ENCODE measurements around the gene DGUOK.

DGUOK gene

GRCh38 chr2:73891276-73891901, 35.3 kb upstream of the DGUOK start:
- Histone ChIP-seq H3K9ac (ENCODE audit: low read length in 2 of 2) (peak overlapping the region; percentile 51 to 99), H3K27me3 (ENCODE audit: control insufficient read depth in 1 of 2, insufficient read depth in 2 of 2, low read length in 2 of 2) (no peaks in the 10 kb centered on the region), H3K27ac (ENCODE audit: low read length) (peak overlapping the region; percentile 100), H3K4me3 (ENCODE audit: low read length in 2 of 2) (peak overlapping the region in 1 of 2 donors; percentile 44), H3K9me3 (ENCODE audit: control insufficient read depth in 2 of 2, low read length in 2 of 2) (no peaks in the 10 kb centered on the region), H3K36me3 (ENCODE audit: control insufficient read depth in 2 of 2, insufficient read depth in 2 of 2, low read length in 2 of 2) (peaks cover 16 to 32% of the 10 kb centered on the region in 2 donors), H3K4me1 (ENCODE audit: control insufficient read depth, insufficient read depth, low read length) (peaks cover 33% of the 10 kb centered on the region)

DNA sequence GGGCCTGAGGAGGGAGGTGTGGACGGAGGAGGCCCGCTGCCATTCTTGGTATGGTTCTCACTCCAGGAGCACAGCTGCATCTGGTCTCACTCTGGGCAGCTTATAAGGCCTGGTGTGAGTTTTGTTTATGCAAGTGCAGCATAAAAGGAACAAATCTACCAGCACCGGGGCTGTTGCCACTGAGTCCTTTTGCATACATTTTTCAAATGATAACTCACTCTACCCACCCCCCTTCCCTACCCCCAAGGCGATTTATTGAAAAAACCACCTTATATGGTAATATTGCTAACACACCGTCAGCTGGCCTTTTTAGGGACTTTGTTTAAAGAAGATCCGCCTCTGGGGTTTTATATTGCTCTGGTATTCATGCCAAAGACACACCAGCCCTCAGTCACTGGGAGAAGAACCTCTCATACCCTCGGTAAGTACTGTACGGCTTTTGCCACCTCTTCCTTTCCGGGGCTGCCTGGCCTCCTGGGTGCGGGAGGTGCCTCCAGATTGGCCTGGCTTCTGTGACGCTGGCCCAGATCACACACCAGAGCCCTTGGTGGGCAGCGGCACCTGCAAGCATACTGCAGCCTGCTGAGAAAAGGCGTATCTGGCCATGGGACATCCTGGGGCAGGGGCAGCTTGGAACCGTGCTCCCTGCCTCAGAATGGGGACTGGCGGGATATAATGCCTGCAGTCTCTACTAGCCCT, 33.9 kb upstream of the DGUOK start, which contains the start of gene ACTG2:
Gene ACTG2 (plus strand): TSS at position 378 of the 699 bp plus-strand sequence. CDS start 8,304 bp downstream, outside the sequence.
- Histone ChIP-seq H3K36me3 (ENCODE audit: control insufficient read depth in 2 of 2, insufficient read depth in 2 of 2, low read length in 2 of 2) (peaks cover 27 to 46% of the 10 kb centered on the region in 2 donors), H3K9ac (ENCODE audit: low read length in 2 of 2) (peak within 1 kb of the TSS; percentile 99 to 100), H3K27me3 (ENCODE audit: control insufficient read depth in 1 of 2, insufficient read depth in 2 of 2, low read length in 2 of 2) (no peaks in the 10 kb centered on the region), H3K4me3 (ENCODE audit: low read length in 2 of 2) (peak within 1 kb of the TSS; percentile 90 to 97), H3K9me3 (ENCODE audit: control insufficient read depth in 2 of 2, low read length in 2 of 2) (no peaks in the 10 kb centered on the region), H3K27ac (ENCODE audit: low read length) (peak within 1 kb of the TSS; percentile 100), H3K4me1 (ENCODE audit: control insufficient read depth, insufficient read depth, low read length) (peaks cover 34% of the 10 kb centered on the region)

DNA sequence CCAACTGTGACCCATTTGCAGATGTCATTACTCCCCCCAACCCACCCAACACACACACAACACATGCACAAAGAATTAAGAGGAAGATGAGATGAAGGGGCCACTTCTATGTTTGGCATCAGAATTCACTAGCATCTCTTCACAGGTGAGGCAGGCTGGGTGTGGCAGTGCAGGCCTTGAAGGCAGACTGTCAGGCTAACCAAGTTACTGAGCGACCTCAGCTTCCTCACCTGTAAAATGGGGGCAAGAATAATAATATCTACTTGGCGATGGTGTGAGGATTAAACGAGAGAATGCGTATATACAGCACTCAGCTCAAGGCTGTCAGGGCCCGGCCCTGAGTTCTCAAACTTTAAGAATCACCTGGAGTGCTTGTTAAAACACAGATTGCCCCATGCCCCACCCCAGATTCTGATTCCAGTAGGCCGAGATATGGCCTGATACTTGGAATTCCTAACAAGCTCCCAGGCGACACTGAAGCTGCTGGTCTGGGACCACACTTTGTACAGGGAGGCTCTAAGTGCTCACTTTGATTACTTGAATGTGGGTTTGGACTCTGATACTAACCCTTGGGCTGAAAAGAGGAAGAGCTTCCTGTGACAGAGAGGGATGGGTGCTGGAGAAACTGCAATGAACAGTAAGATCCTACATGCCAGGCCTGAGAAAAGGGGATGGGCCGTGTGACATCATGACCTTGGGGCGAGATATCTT, 32.8 kb upstream of the DGUOK start:
- no peaks in the 10 kb centered on the region for H3K9me3 ChIP-seq (ENCODE audit: control insufficient read depth in 2 of 2, low read length in 2 of 2)
- H3K27ac ChIP-seq (ENCODE audit: low read length): peak overlapping the region; percentile 100
- peak overlapping the region; percentile 99 to 100 for H3K9ac ChIP-seq (ENCODE audit: low read length in 2 of 2)
- H3K36me3 ChIP-seq (ENCODE audit: control insufficient read depth in 2 of 2, insufficient read depth in 2 of 2, low read length in 2 of 2): peaks cover 32 to 51% of the 10 kb centered on the region in 2 donors
- H3K4me1 ChIP-seq (ENCODE audit: control insufficient read depth, insufficient read depth, low read length): peaks cover 32% of the 10 kb centered on the region
- H3K27me3 ChIP-seq (ENCODE audit: control insufficient read depth in 1 of 2, insufficient read depth in 2 of 2, low read length in 2 of 2): no peaks in the 10 kb centered on the region
- peak overlapping the region; percentile 90 to 97 for H3K4me3 ChIP-seq (ENCODE audit: low read length in 2 of 2)

DNA sequence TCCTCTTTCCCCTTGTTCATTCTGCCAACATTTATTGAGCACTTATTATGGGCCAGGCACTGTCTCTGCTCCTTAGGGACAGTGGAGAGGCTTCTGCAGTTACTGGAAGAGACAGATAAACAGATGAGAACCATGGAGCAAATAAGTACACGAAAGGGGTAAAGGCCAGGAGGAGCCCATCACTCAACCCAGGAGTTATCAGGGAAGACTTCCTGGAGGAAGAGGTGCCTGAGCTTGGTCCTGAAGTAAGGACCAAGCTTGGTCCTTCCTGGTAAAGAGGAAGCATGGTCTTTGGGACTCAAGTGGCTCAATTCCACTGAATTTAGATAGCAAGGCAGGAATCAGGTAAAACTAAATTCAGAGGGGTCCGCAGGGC, 32.2 kb upstream of the DGUOK start:
- Histone ChIP-seq H3K4me1 (ENCODE audit: control insufficient read depth, insufficient read depth, low read length) (peaks cover 32% of the 10 kb centered on the region), H3K27me3 (ENCODE audit: control insufficient read depth in 1 of 2, insufficient read depth in 2 of 2, low read length in 2 of 2) (no peaks in the 10 kb centered on the region), H3K36me3 (ENCODE audit: control insufficient read depth in 2 of 2, insufficient read depth in 2 of 2, low read length in 2 of 2) (peaks cover 32 to 52% of the 10 kb centered on the region in 2 donors), H3K4me3 (ENCODE audit: low read length in 2 of 2) (peak overlapping the region; percentile 90 to 97), H3K27ac (ENCODE audit: low read length) (peak overlapping the region; percentile 100), H3K9me3 (ENCODE audit: control insufficient read depth in 2 of 2, low read length in 2 of 2) (no peaks in the 10 kb centered on the region), H3K9ac (ENCODE audit: low read length in 2 of 2) (peak overlapping the region; percentile 99 to 100)

- H3K27me3 ChIP-seq (ENCODE audit: control insufficient read depth in 1 of 2, insufficient read depth in 2 of 2, low read length in 2 of 2): no peaks in the 10 kb centered on the region
- no peaks in the 10 kb centered on the region for H3K9me3 ChIP-seq (ENCODE audit: control insufficient read depth in 2 of 2, low read length in 2 of 2)
- H3K4me3 ChIP-seq (ENCODE audit: low read length in 2 of 2): peak overlapping the region; percentile 90 to 97
- H3K27ac ChIP-seq (ENCODE audit: low read length): peak overlapping the region; percentile 100
- H3K36me3 ChIP-seq (ENCODE audit: control insufficient read depth in 2 of 2, insufficient read depth in 2 of 2, low read length in 2 of 2): peaks cover 36 to 56% of the 10 kb centered on the region in 2 donors
- H3K9ac ChIP-seq (ENCODE audit: low read length in 2 of 2): peak overlapping the region; percentile 99 to 100
- peaks cover 35% of the 10 kb centered on the region for H3K4me1 ChIP-seq (ENCODE audit: control insufficient read depth, insufficient read depth, low read length)
Observed at GRCh38 chr2:73894877-73895276, 31.8 kb upstream of the DGUOK start.

DNA sequence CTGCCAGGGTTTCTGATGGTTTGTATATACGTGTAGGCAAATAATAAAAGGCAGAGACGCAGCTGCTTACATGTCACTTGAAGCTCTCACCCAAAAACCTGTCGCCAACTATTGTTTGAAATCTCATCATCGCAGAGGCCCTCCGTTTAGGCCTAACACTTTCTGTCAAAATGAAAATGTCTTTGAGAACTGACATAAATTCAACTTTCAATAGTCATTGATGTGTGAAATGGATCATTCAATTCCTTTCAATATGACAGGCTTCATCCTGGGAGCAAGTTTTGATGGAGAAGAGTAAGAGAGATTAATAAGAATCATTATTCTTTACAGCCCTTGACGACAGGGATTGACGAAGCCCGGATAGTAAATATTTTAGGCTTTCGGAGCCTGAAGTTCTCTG, 31.2 kb upstream of the DGUOK start:
- H3K27ac ChIP-seq (ENCODE audit: low read length): peak overlapping the region; percentile 100
- H3K9ac ChIP-seq (ENCODE audit: low read length in 2 of 2): peak overlapping the region; percentile 99 to 100

DNA sequence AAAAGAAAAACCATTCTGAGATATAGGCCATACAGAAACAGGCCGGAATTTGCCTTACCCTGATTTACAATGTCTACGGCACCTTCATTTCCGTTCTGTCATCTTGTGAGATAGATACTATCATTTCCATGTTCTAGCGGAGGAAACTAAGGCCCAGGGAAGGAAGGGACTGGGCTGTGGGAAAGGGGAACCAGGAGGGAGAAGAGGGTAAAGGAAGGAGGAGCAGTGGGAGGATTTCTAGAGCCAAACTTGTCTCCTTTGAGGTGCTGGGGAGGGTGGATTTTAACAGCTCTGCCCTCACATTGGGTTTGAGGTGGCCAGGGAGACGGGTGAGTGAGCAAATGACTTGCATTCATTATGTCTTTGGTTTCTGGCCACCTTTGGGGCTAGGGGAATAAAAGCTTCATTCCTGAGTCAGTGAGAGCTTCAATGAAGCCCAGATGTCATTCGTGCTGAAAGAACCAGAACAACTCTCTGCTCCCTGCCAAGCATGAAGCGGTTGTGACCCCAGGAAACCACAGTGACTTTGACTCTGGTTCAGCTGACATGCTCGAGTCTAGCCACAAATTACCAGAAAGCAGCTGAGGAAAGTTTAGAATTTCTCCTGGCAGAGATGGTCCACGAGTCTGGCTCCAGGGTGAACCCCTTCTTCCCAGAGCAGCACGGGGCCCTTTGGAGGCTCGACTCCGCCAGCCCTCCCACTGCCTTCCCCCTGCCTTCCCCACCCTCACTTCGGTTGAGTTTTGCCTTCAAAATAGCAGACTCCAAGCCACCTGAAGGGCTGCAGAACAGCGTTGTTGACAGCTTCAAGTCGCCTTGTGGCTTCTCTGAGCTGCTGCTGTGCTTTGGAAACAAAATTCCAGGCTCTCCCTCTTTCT, 30.1 kb upstream of the DGUOK start:
- Histone ChIP-seq H3K9me3 (ENCODE audit: control insufficient read depth in 2 of 2, low read length in 2 of 2) (no peaks in the 10 kb centered on the region), H3K27ac (ENCODE audit: low read length) (peak overlapping the region; percentile 100), H3K27me3 (ENCODE audit: control insufficient read depth in 1 of 2, insufficient read depth in 2 of 2, low read length in 2 of 2) (no peaks in the 10 kb centered on the region), H3K36me3 (ENCODE audit: control insufficient read depth in 2 of 2, insufficient read depth in 2 of 2, low read length in 2 of 2) (peaks cover 49 to 74% of the 10 kb centered on the region in 2 donors), H3K4me1 (ENCODE audit: control insufficient read depth, insufficient read depth, low read length) (peaks cover 35% of the 10 kb centered on the region), H3K9ac (ENCODE audit: low read length in 2 of 2) (peak overlapping the region; percentile 99 to 100), H3K4me3 (ENCODE audit: low read length in 2 of 2) (peak overlapping the region; percentile 90 to 97)

More for the DNA sequence above, 31.2 kb upstream of the DGUOK start:
- H3K4me1 ChIP-seq (ENCODE audit: control insufficient read depth, insufficient read depth, low read length): peaks cover 37% of the 10 kb centered on the region
- H3K27me3 ChIP-seq (ENCODE audit: control insufficient read depth in 1 of 2, insufficient read depth in 2 of 2, low read length in 2 of 2): no peaks in the 10 kb centered on the region
- peak overlapping the region; percentile 90 to 97 for H3K4me3 ChIP-seq (ENCODE audit: low read length in 2 of 2)
- peaks cover 41 to 62% of the 10 kb centered on the region in 2 donors for H3K36me3 ChIP-seq (ENCODE audit: control insufficient read depth in 2 of 2, insufficient read depth in 2 of 2, low read length in 2 of 2)
- H3K9me3 ChIP-seq (ENCODE audit: control insufficient read depth in 2 of 2, low read length in 2 of 2): no peaks in the 10 kb centered on the region

DNA sequence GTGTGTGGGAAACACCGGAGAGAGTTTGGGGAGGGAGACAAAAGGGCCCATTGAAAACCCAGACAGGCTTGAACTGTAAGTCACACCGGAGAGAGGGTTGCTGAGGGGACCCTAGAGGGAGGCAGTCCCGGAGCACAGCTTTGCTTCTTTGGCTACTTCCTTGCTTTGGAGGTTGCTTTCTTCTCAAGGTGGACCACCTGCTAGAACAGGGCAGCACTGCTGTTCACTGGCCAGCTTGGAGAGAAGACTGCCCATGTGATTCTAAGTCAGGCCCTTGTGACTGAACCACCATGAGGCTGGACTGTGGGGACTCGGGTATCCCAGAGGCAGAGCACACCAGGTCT, 29.5 kb upstream of the DGUOK start:
- peak overlapping the region; percentile 90 to 97 for H3K4me3 ChIP-seq (ENCODE audit: low read length in 2 of 2)
- no peaks in the 10 kb centered on the region for H3K27me3 ChIP-seq (ENCODE audit: control insufficient read depth in 1 of 2, insufficient read depth in 2 of 2, low read length in 2 of 2)
- H3K36me3 ChIP-seq (ENCODE audit: control insufficient read depth in 2 of 2, insufficient read depth in 2 of 2, low read length in 2 of 2): peaks cover 55 to 80% of the 10 kb centered on the region in 2 donors
- no peaks in the 10 kb centered on the region for H3K9me3 ChIP-seq (ENCODE audit: control insufficient read depth in 2 of 2, low read length in 2 of 2)
- peak overlapping the region; percentile 100 for H3K27ac ChIP-seq (ENCODE audit: low read length)
- H3K4me1 ChIP-seq (ENCODE audit: control insufficient read depth, insufficient read depth, low read length): peaks cover 36% of the 10 kb centered on the region
- H3K9ac ChIP-seq (ENCODE audit: low read length in 2 of 2): peak overlapping the region; percentile 99 to 100

GRCh38 chr2:73897934-73898333, 28.7 kb upstream of the DGUOK start:
- Histone ChIP-seq H3K4me3 (ENCODE audit: low read length in 2 of 2) (peak overlapping the region; percentile 90 to 97), H3K27ac (ENCODE audit: low read length) (peak overlapping the region; percentile 100), H3K27me3 (ENCODE audit: control insufficient read depth in 1 of 2, insufficient read depth in 2 of 2, low read length in 2 of 2) (no peaks in the 10 kb centered on the region), H3K9me3 (ENCODE audit: control insufficient read depth in 2 of 2, low read length in 2 of 2) (no peaks in the 10 kb centered on the region), H3K36me3 (ENCODE audit: control insufficient read depth in 2 of 2, insufficient read depth in 2 of 2, low read length in 2 of 2) (peaks cover 62 to 87% of the 10 kb centered on the region in 2 donors), H3K9ac (ENCODE audit: low read length in 2 of 2) (peak overlapping the region; percentile 99 to 100), H3K4me1 (ENCODE audit: control insufficient read depth, insufficient read depth, low read length) (peaks cover 39% of the 10 kb centered on the region)

- Histone ChIP-seq H3K4me1 (ENCODE audit: control insufficient read depth, insufficient read depth, low read length) (peaks cover 42% of the 10 kb centered on the region), H3K36me3 (ENCODE audit: control insufficient read depth in 2 of 2, insufficient read depth in 2 of 2, low read length in 2 of 2) (peaks cover 57 to 74% of the 10 kb centered on the region in 2 donors), H3K9me3 (ENCODE audit: control insufficient read depth in 2 of 2, low read length in 2 of 2) (no peaks in the 10 kb centered on the region), H3K4me3 (ENCODE audit: low read length in 2 of 2) (peak overlapping the region; percentile 66 to 97), H3K27ac (ENCODE audit: low read length) (peak overlapping the region; percentile 100), H3K9ac (ENCODE audit: low read length in 2 of 2) (peak overlapping the region; percentile 84 to 99), H3K27me3 (ENCODE audit: control insufficient read depth in 1 of 2, insufficient read depth in 2 of 2, low read length in 2 of 2) (no peaks in the 10 kb centered on the region)
Observed at GRCh38 chr2:73899801-73900336, 26.8 kb upstream of the DGUOK start.
